GM21367 (cell line): ENCODE measurements around the gene TBPL1.
"Not testable (repeated sequence)": the region's sequence is repeated elsewhere in the genome, so short reads cannot be mapped to it uniquely, and the experiment has no call there.

Source experiments
- ATAC-seq: cut with Tn5 transposase; IDR thresholded peaks from one replicate; pipeline ENCODE4 v1.9.1; 2021; ENCODE audit not compliant: unreplicated experiment

Gene TBPL1

GRCh38 chr6:133973109-133973971 lies 20.3 kb downstream of the TBPL1 start:
- peak; percentile 41 for ATAC-seq

- peak; percentile 66 for ATAC-seq
Observed at GRCh38 chr6:133977983-133978895, 25.2 kb downstream of the TBPL1 start.

GRCh38 chr6:133978896-133979240 lies 25.8 kb downstream of the TBPL1 start:
- ATAC-seq: no peak

- not testable (repeated sequence) for ATAC-seq
Observed at GRCh38 chr6:133979269-133979963, 26.4 kb downstream of the TBPL1 start.

- no peak for ATAC-seq
Observed at GRCh38 chr6:133980168-133980567, 27.1 kb downstream of the TBPL1 start.

GRCh38 chr6:133983099-133983939 lies 30.3 kb downstream of the TBPL1 start:
- ATAC-seq: no peak

GRCh38 chr6:133985970-133986369 lies 32.9 kb downstream of the TBPL1 start:
- no peak for ATAC-seq

- no peak for ATAC-seq
Observed at GRCh38 chr6:133986942-133987341, 33.9 kb downstream of the TBPL1 start.

- ATAC-seq: no peak
Observed at GRCh38 chr6:133989525-133989924, 36.5 kb downstream of the TBPL1 start.

- no peak for ATAC-seq
Observed at GRCh38 chr6:133990321-133990720, 37.3 kb downstream of the TBPL1 start.

GRCh38 chr6:133991096-133991593 lies 38.1 kb downstream of the TBPL1 start:
- no peak for ATAC-seq

- ATAC-seq: no peak
Observed at GRCh38 chr6:133992992-133993680, 40.1 kb downstream of the TBPL1 start.

- ATAC-seq: no peak
Observed at GRCh38 chr6:133995296-133995695, 42.3 kb downstream of the TBPL1 start.

- ATAC-seq: no peak
Observed at GRCh38 chr6:133995758-133996157, 42.7 kb downstream of the TBPL1 start.

GRCh38 chr6:133997267-133997666 lies 44.2 kb downstream of the TBPL1 start:
- no peak for ATAC-seq

GRCh38 chr6:133999305-133999704 lies 46.3 kb downstream of the TBPL1 start:
- no peak for ATAC-seq

GRCh38 chr6:134000443-134000842 lies 47.4 kb downstream of the TBPL1 start:
- no peak for ATAC-seq

- no peak for ATAC-seq
Observed at GRCh38 chr6:134002821-134003220, 49.8 kb downstream of the TBPL1 start.

GRCh38 chr6:134003542-134003951 lies 50.5 kb downstream of the TBPL1 start:
- no peak for ATAC-seq

GRCh38 chr6:134004714-134005113 lies 51.7 kb downstream of the TBPL1 start:
- ATAC-seq: no peak
